ENCODE measurements around the gene MORN5.

The MORN5 gene

GRCh38 chr9:122159026-122159924, at the start of gene MORN5, which contains the start of gene NDUFA8:
TSS of gene MORN5 (plus strand) at chr9:122159908. CDS start at chr9:122159973, 65 bp downstream.
TSS of gene NDUFA8 (minus strand) at chr9:122159779. CDS start at chr9:122159677, 102 bp downstream.
- in situ Hi-C loops (cut with MboI; ENCODE audit: low pct_unique_long_range_greater_than_20kb, low sequenced_read_pairs, unreplicated experiment): no loop called here
- no peak for TF ChIP-seq CTCF (IDR thresholded peaks at IDR 0.05; ENCODE audit: extremely low read depth, insufficient read depth, missing control alignments)
- DNase-seq (ENCODE audit: low spot score): peak; percentile 97

- no peak for TF ChIP-seq CTCF (IDR thresholded peaks at IDR 0.05; ENCODE audit: extremely low read depth, insufficient read depth, missing control alignments)
- in situ Hi-C loops (cut with MboI; ENCODE audit: low pct_unique_long_range_greater_than_20kb, low sequenced_read_pairs, unreplicated experiment): loop anchor here (25.0 kb wide), 1 partner anchor 702 kb away; the partner anchor contains the start of gene OR1K1
- DNase-seq (ENCODE audit: low spot score): no peak
Measured at GRCh38 chr9:122110100-122110833, 49.4 kb upstream of the MORN5 start.

GRCh38 chr9:122111413-122112085, 48.2 kb upstream of the MORN5 start:
- in situ Hi-C loops (cut with MboI; ENCODE audit: low pct_unique_long_range_greater_than_20kb, low sequenced_read_pairs, unreplicated experiment): loop anchor here (25.0 kb wide), 1 partner anchor 701 kb away; the partner anchor contains the start of gene OR1K1

GRCh38 chr9:122112238-122112637, 47.5 kb upstream of the MORN5 start:
- in situ Hi-C loops (cut with MboI; ENCODE audit: low pct_unique_long_range_greater_than_20kb, low sequenced_read_pairs, unreplicated experiment): loop anchor here (25.0 kb wide), 1 partner anchor 700 kb away; the partner anchor contains the start of gene OR1K1
- DNase-seq (ENCODE audit: low spot score): no peak

More at GRCh38 chr9:122111413-122112085, 48.2 kb upstream of the MORN5 start:
- no peak for DNase-seq (ENCODE audit: low spot score)
- TF ChIP-seq CTCF (IDR thresholded peaks at IDR 0.05; ENCODE audit: extremely low read depth, insufficient read depth, missing control alignments): no peak

GRCh38 chr9:122113574-122113973, 46.1 kb upstream of the MORN5 start:
- TF ChIP-seq CTCF (IDR thresholded peaks at IDR 0.05; ENCODE audit: extremely low read depth, insufficient read depth, missing control alignments): no peak
- DNase-seq (ENCODE audit: low spot score): no peak
- in situ Hi-C loops (cut with MboI; ENCODE audit: low pct_unique_long_range_greater_than_20kb, low sequenced_read_pairs, unreplicated experiment): loop anchor here (25.0 kb wide), 1 partner anchor 699 kb away; the partner anchor contains the start of gene OR1K1

More at GRCh38 chr9:122112238-122112637, 47.5 kb upstream of the MORN5 start:
- no peak for TF ChIP-seq CTCF (IDR thresholded peaks at IDR 0.05; ENCODE audit: extremely low read depth, insufficient read depth, missing control alignments)

All from GM13977 (cell line).